GM13977 (cell line): ENCODE results near the gene SPINK1.

ENCODE experiments used
- DNase-seq: peaks from one replicate; pipeline ENCODE4 v3.0.0; 2012; ENCODE audit warnings: low spot score
- CTCF ChIP-seq: IDR thresholded peaks from 2 replicates; pipeline ENCODE4 v1.5.1; 2012; ENCODE audit warnings: mild to moderate bottlenecking, control low read depth; ENCODE audit not compliant: insufficient read depth; ENCODE audit errors: extremely low read depth, missing control alignments
- in situ Hi-C: fragments of 300-500 bp; cut with MboI; formaldehyde crosslinking; loops from one replicate; pipeline ENCODE4 v1.12.0; 2022; ENCODE audit warnings: low sequenced_read_pairs, low pct_unique_long_range_greater_than_20kb, mixed read lengths, inconsistent platforms; ENCODE audit not compliant: unreplicated experiment

Gene SPINK1

GRCh38 chr5:147782110-147783028 lies 49.1 kb downstream of the SPINK1 start, which contains the start of gene JAKMIP2:
Gene JAKMIP2 (minus strand): TSS chr5:147782728. CDS start chr5:147671806, 110,922 bp downstream.
- DNase-seq: peak; percentile 37
- in situ Hi-C loops: no loop called here
- no peak for TF ChIP-seq CTCF

- in situ Hi-C loops: no loop called here
- no peak for DNase-seq
- TF ChIP-seq CTCF: no peak
These were observed 50.4 kb downstream of the SPINK1 start for GRCh38 chr5:147780924-147781573.

GRCh38 chr5:147779694-147780093 lies 51.8 kb downstream of the SPINK1 start:
- TF ChIP-seq CTCF: no peak
- DNase-seq: no peak
- in situ Hi-C loops: no loop called here

- no peak for DNase-seq
- TF ChIP-seq CTCF: no peak
- in situ Hi-C loops: no loop called here
These were observed 54.5 kb downstream of the SPINK1 start for GRCh38 chr5:147776989-147777388.
